ENCODE measurements around the gene WBP1L. TPM values are rescaled to one million over a fixed set of nuclear protein-coding genes. Genes with fewer than 3 reads are reported as not detected.
A peak's percentile ranks its signal among the peaks of the same experiment; 100 is the strongest.

Gene WBP1L
- total RNA-seq, 1 donor from 2014 or later = 44.5 TPM

- Histone ChIP-seq H3K36me3 (no peaks in the 10 kb centered on the region), H3K9me3 (no peaks in the 10 kb centered on the region), H3K4me1 (no peaks in the 10 kb centered on the region), H3K27ac (no peak overlapping the region), H3K4me3 (no peak overlapping the region), H3K27me3 (ENCODE audit: low read depth) (no peaks in the 10 kb centered on the region)
- intact Hi-C loops (cut with DNase I) = no loop called here
- no peak for DNase-seq
- ATAC-seq = no peak
- TF ChIP-seq CTCF (IDR thresholded peaks at IDR 0.05) = no peak
Observed at GRCh38 chr10:102831322-102832071, 87.7 kb downstream of the WBP1L start.

GRCh38 chr10:102832248-102832647 is 88.5 kb downstream of the WBP1L start:
- Histone ChIP-seq H3K4me1 (no peaks in the 10 kb centered on the region), H3K4me3 (no peak overlapping the region), H3K36me3 (no peaks in the 10 kb centered on the region), H3K9me3 (no peaks in the 10 kb centered on the region), H3K27ac (no peak overlapping the region), H3K27me3 (ENCODE audit: low read depth) (no peaks in the 10 kb centered on the region)
- no peak for ATAC-seq
- DNase-seq = no peak
- no peak for TF ChIP-seq CTCF (IDR thresholded peaks at IDR 0.05)
- intact Hi-C loops (cut with DNase I) = no loop called here

GRCh38 chr10:102832987-102833386 is 89.2 kb downstream of the WBP1L start:
- Histone ChIP-seq H3K27ac (no peak overlapping the region), H3K36me3 (no peaks in the 10 kb centered on the region), H3K27me3 (ENCODE audit: low read depth) (no peaks in the 10 kb centered on the region), H3K4me1 (no peaks in the 10 kb centered on the region), H3K9me3 (no peaks in the 10 kb centered on the region), H3K4me3 (no peak overlapping the region)
- intact Hi-C loops (cut with DNase I) = no loop called here
- DNase-seq = no peak
- no peak for TF ChIP-seq CTCF (IDR thresholded peaks at IDR 0.05)
- ATAC-seq = no peak

GRCh38 chr10:102834143-102834542 is 90.4 kb downstream of the WBP1L start:
- Histone ChIP-seq H3K27me3 (ENCODE audit: low read depth) (no peaks in the 10 kb centered on the region), H3K36me3 (no peaks in the 10 kb centered on the region), H3K4me1 (no peaks in the 10 kb centered on the region), H3K27ac (no peak overlapping the region), H3K4me3 (no peak overlapping the region), H3K9me3 (peaks cover 7% of the 10 kb centered on the region)
- DNase-seq (no peak), ATAC-seq (no peak)
- no peak for TF ChIP-seq CTCF (IDR thresholded peaks at IDR 0.05)
- intact Hi-C loops (cut with DNase I) = no loop called here

GRCh38 chr10:102835007-102835482 is 91.3 kb downstream of the WBP1L start:
- Histone ChIP-seq H3K4me3 (no peak overlapping the region), H3K4me1 (no peaks in the 10 kb centered on the region), H3K27ac (no peak overlapping the region), H3K36me3 (no peaks in the 10 kb centered on the region), H3K27me3 (ENCODE audit: low read depth) (no peaks in the 10 kb centered on the region), H3K9me3 (peaks cover 7% of the 10 kb centered on the region)
- peak; percentile 93 for TF ChIP-seq CTCF (IDR thresholded peaks at IDR 0.05)
- peak; percentile 71 for DNase-seq
- intact Hi-C loops (cut with DNase I) = no loop called here
- ATAC-seq = peak; percentile 93 to 94

Data from lower lobe of right lung (tissue), 2 donors.